Activated T-cell treated with anti-CD3 and anti-CD28 coated beads, Interleukin-2, amount 50 U/mL, for 72 hours (primary cell): ENCODE results near the gene SYMPK. TPM values are rescaled to one million over a fixed set of nuclear protein-coding genes. Genes with fewer than 3 reads are reported as not detected.
A peak's percentile ranks its signal among the peaks of the same experiment; 100 is the strongest.

Source experiments
- ATAC-seq, 2 donors: fragments of 150-1000 bp; cut with Tn5 transposase; replicated peaks in 1 of 2; 2 replicates each; pipeline ENCODE4 v1.10.0; 2021; ENCODE audit warnings: moderate library complexity in 2 of 2, mild to moderate bottlenecking in 1 of 2
- DNase-seq, 2 donors: peaks; one replicate each; pipeline ENCODE4 v3.0.0; 2021 to 2022; ENCODE audit warnings: mixed read lengths in 1 of 2
- H3K27ac Mint-ChIP-seq: one replicate; pipeline ENCODE4 v1.8.0; 2022; ENCODE audit warnings: mild to moderate bottlenecking, moderate library complexity, mixed read lengths
- H3K27me3 Mint-ChIP-seq: one replicate; pipeline ENCODE4 v1.8.0; 2022; ENCODE audit warnings: low read depth, mixed read lengths
- H3K36me3 Mint-ChIP-seq, 2 donors: one replicate each; pipeline ENCODE4 v1.8.0; 2022; ENCODE audit warnings: mixed read lengths in 2 of 2, mild to moderate bottlenecking in 1 of 2; ENCODE audit not compliant: insufficient read depth in 2 of 2
- H3K4me1 Mint-ChIP-seq: one replicate; pipeline ENCODE4 v1.8.0; 2022; ENCODE audit warnings: low read depth, mixed read lengths
- H3K4me3 Mint-ChIP-seq, 2 donors: one replicate each; pipeline ENCODE4 v1.8.0; 2022; ENCODE audit warnings: mild to moderate bottlenecking in 2 of 2, mixed read lengths in 2 of 2, moderate library complexity in 2 of 2
- H3K9me3 Mint-ChIP-seq, 2 donors: one replicate each; pipeline ENCODE4 v1.8.0; 2022; ENCODE audit warnings: mixed read lengths in 2 of 2
- total RNA-seq, 2 donors: library from RNA; stranded (reverse); gene quantifications; one replicate each; pipeline ENCODE4 v1.2.3, GENCODE V29; 2022

Gene SYMPK
- total RNA-seq, 2 donors from 2014 or later = 95.5 to 112 TPM

GRCh38 chr19:45781214-45782161 lies 81.5 kb downstream of the SYMPK start:
- peaks cover 4 to 7% of the 10 kb centered on the region in 2 donors for H3K36me3 Mint-ChIP-seq
- DNase-seq (no peak), ATAC-seq (no peak)
- H3K27ac Mint-ChIP-seq = no peak overlapping the region
- peaks cover 24% of the 10 kb centered on the region for H3K27me3 Mint-ChIP-seq
- H3K4me3 Mint-ChIP-seq = no peak overlapping the region
- peaks cover 17% of the 10 kb centered on the region for H3K4me1 Mint-ChIP-seq
- H3K9me3 Mint-ChIP-seq = no peaks in the 10 kb centered on the region

GRCh38 chr19:45780448-45781213 lies 82.3 kb downstream of the SYMPK start:
- ATAC-seq (no peak), DNase-seq (no peak)
- Mint-ChIP-seq H3K9me3 (no peaks in the 10 kb centered on the region), H3K4me3 (no peak overlapping the region), H3K27me3 (peaks cover 24% of the 10 kb centered on the region), H3K36me3 (peaks cover 2 to 5% of the 10 kb centered on the region in 2 donors), H3K27ac (no peak overlapping the region), H3K4me1 (peaks cover 17% of the 10 kb centered on the region)

- Mint-ChIP-seq H3K9me3 (no peaks in the 10 kb centered on the region), H3K36me3 (peaks cover 2 to 5% of the 10 kb centered on the region in 2 donors), H3K27me3 (peaks cover 24% of the 10 kb centered on the region), H3K4me3 (no peak overlapping the region), H3K27ac (no peak overlapping the region), H3K4me1 (peaks cover 17% of the 10 kb centered on the region)
- ATAC-seq (no peak), DNase-seq (no peak)
Measured at GRCh38 chr19:45780146-45780447, 82.8 kb downstream of the SYMPK start.

GRCh38 chr19:45779231-45780145 lies 83.5 kb downstream of the SYMPK start:
- ATAC-seq (peak; percentile 98), DNase-seq (peak; percentile 95 to 97)
- H3K4me1 Mint-ChIP-seq = peaks cover 17% of the 10 kb centered on the region
- peak overlapping the region; percentile 72 for H3K27ac Mint-ChIP-seq
- peak overlapping the region; percentile 87 to 92 for H3K4me3 Mint-ChIP-seq
- no peaks in the 10 kb centered on the region for H3K9me3 Mint-ChIP-seq
- H3K27me3 Mint-ChIP-seq = peaks cover 24% of the 10 kb centered on the region
- peaks cover 2 to 5% of the 10 kb centered on the region in 2 donors for H3K36me3 Mint-ChIP-seq

GRCh38 chr19:45778010-45778661 lies 84.8 kb downstream of the SYMPK start:
- ATAC-seq (no peak), DNase-seq (no peak)
- Mint-ChIP-seq H3K9me3 (no peaks in the 10 kb centered on the region), H3K27me3 (peaks cover 24% of the 10 kb centered on the region), H3K4me1 (peaks cover 17% of the 10 kb centered on the region), H3K36me3 (peaks cover 2 to 5% of the 10 kb centered on the region in 2 donors), H3K4me3 (peak overlapping the region; percentile 87 to 92), H3K27ac (no peak overlapping the region)

GRCh38 chr19:45777395-45777961 lies 85.5 kb downstream of the SYMPK start:
- Mint-ChIP-seq H3K27ac (no peak overlapping the region), H3K27me3 (peaks cover 24% of the 10 kb centered on the region), H3K4me1 (peaks cover 17% of the 10 kb centered on the region), H3K9me3 (no peaks in the 10 kb centered on the region), H3K36me3 (peaks cover 2 to 5% of the 10 kb centered on the region in 2 donors), H3K4me3 (no peak overlapping the region)
- DNase-seq (no peak), ATAC-seq (no peak)

GRCh38 chr19:45774765-45775164 lies 88.2 kb downstream of the SYMPK start:
- no peak overlapping the region for H3K4me3 Mint-ChIP-seq
- H3K27ac Mint-ChIP-seq = no peak overlapping the region
- H3K4me1 Mint-ChIP-seq = peaks cover 16% of the 10 kb centered on the region
- H3K27me3 Mint-ChIP-seq = peaks cover 10% of the 10 kb centered on the region
- H3K36me3 Mint-ChIP-seq = peaks cover 2 to 5% of the 10 kb centered on the region in 2 donors
- ATAC-seq (no peak), DNase-seq (no peak)
- no peaks in the 10 kb centered on the region for H3K9me3 Mint-ChIP-seq

GRCh38 chr19:45773384-45773783 lies 89.6 kb downstream of the SYMPK start:
- ATAC-seq (no peak), DNase-seq (no peak)
- Mint-ChIP-seq H3K4me3 (no peak overlapping the region), H3K4me1 (peaks cover 6% of the 10 kb centered on the region), H3K27me3 (no peaks in the 10 kb centered on the region), H3K36me3 (peaks cover 0 to 2% of the 10 kb centered on the region in 2 donors), H3K9me3 (no peaks in the 10 kb centered on the region), H3K27ac (no peak overlapping the region)

GRCh38 chr19:45772912-45773311 lies 90.0 kb downstream of the SYMPK start:
- Mint-ChIP-seq H3K4me3 (no peak overlapping the region), H3K36me3 (peaks cover 0 to 2% of the 10 kb centered on the region in 2 donors), H3K27ac (no peak overlapping the region), H3K4me1 (peaks cover 5% of the 10 kb centered on the region), H3K9me3 (no peaks in the 10 kb centered on the region), H3K27me3 (no peaks in the 10 kb centered on the region)
- no peak for DNase-seq
- no peak for ATAC-seq

GRCh38 chr19:45772130-45772840 lies 90.7 kb downstream of the SYMPK start:
- peaks cover 5% of the 10 kb centered on the region for H3K4me1 Mint-ChIP-seq
- peaks cover 2% of the 10 kb centered on the region for H3K27me3 Mint-ChIP-seq
- no peaks in the 10 kb centered on the region for H3K9me3 Mint-ChIP-seq
- no peak overlapping the region for H3K27ac Mint-ChIP-seq
- ATAC-seq (no peak), DNase-seq (no peak)
- H3K4me3 Mint-ChIP-seq = peak overlapping the region in 1 of 2 donors; percentile 10
- peaks cover 0 to 2% of the 10 kb centered on the region in 2 donors for H3K36me3 Mint-ChIP-seq

- H3K4me1 Mint-ChIP-seq = peaks cover 5% of the 10 kb centered on the region
- H3K9me3 Mint-ChIP-seq = no peaks in the 10 kb centered on the region
- H3K27ac Mint-ChIP-seq = no peak overlapping the region
- no peak for DNase-seq
- no peaks in the 10 kb centered on the region for H3K36me3 Mint-ChIP-seq
- peaks cover 4% of the 10 kb centered on the region for H3K27me3 Mint-ChIP-seq
- ATAC-seq = no peak
- H3K4me3 Mint-ChIP-seq = peak overlapping the region in 1 of 2 donors; percentile 39
Measured at GRCh38 chr19:45771311-45771933, 91.5 kb downstream of the SYMPK start.
